Measurements from ENCODE around the gene PIP4K2A.

The PIP4K2A gene

GRCh38 chr10:22494007-22494406, 220.4 kb downstream of the PIP4K2A start:
- H3K9ac ChIP-seq (ENCODE audit: low read length): no peak overlapping the region
- H3K4me1 ChIP-seq (ENCODE audit: insufficient read depth, low read length): no peaks in the 10 kb centered on the region
- H3K27ac ChIP-seq (ENCODE audit: low read depth, low read length): no peak overlapping the region
- H3K9me3 ChIP-seq (ENCODE audit: low read length): no peaks in the 10 kb centered on the region
- H3K4me3 ChIP-seq (ENCODE audit: low read depth in 1 of 2, low read length in 2 of 2): no peak overlapping the region
- no peaks in the 10 kb centered on the region for H3K36me3 ChIP-seq (ENCODE audit: insufficient read depth, low read length)
- H3K27me3 ChIP-seq (ENCODE audit: control insufficient read depth in 1 of 2, insufficient read depth in 2 of 2, low read length in 2 of 2): no peaks in the 10 kb centered on the region

GRCh38 chr10:22491931-22492615, 222.3 kb downstream of the PIP4K2A start:
- Histone ChIP-seq H3K36me3 (ENCODE audit: insufficient read depth, low read length) (no peaks in the 10 kb centered on the region), H3K9me3 (ENCODE audit: low read length) (no peaks in the 10 kb centered on the region), H3K27me3 (ENCODE audit: control insufficient read depth in 1 of 2, insufficient read depth in 2 of 2, low read length in 2 of 2) (no peaks in the 10 kb centered on the region), H3K27ac (ENCODE audit: low read depth, low read length) (no peak overlapping the region), H3K4me3 (ENCODE audit: low read depth in 1 of 2, low read length in 2 of 2) (no peak overlapping the region), H3K9ac (ENCODE audit: low read length) (no peak overlapping the region), H3K4me1 (ENCODE audit: insufficient read depth, low read length) (no peaks in the 10 kb centered on the region)

DNA sequence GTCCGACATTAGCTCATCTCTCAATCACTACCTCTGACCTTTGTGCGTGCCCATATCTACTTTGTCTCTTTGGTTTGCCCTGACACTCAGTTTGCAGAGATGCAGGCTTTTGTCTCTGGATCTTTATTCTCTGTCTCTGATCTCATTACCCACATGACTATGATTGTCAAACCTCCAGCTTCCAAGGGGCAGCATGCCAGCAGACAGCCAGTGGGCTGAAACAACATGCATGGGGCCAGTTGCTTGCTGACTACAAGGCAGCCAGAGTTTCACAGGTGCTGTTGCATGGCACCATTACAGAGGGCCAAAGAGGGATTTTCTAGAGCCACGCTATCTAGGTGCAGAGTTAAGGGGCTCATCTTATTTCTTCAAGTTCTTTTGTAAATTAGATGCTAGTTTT, 222.9 kb downstream of the PIP4K2A start:
- no peak overlapping the region for H3K4me3 ChIP-seq (ENCODE audit: low read depth in 1 of 2, low read length in 2 of 2)
- no peaks in the 10 kb centered on the region for H3K9me3 ChIP-seq (ENCODE audit: low read length)
- H3K9ac ChIP-seq (ENCODE audit: low read length): no peak overlapping the region
- no peaks in the 10 kb centered on the region for H3K4me1 ChIP-seq (ENCODE audit: insufficient read depth, low read length)
- no peak overlapping the region for H3K27ac ChIP-seq (ENCODE audit: low read depth, low read length)
- H3K36me3 ChIP-seq (ENCODE audit: insufficient read depth, low read length): no peaks in the 10 kb centered on the region
- H3K27me3 ChIP-seq (ENCODE audit: control insufficient read depth in 1 of 2, insufficient read depth in 2 of 2, low read length in 2 of 2): no peaks in the 10 kb centered on the region

GRCh38 chr10:22489975-22490374, 224.4 kb downstream of the PIP4K2A start:
- H3K9ac ChIP-seq (ENCODE audit: low read length): no peak overlapping the region
- no peak overlapping the region for H3K27ac ChIP-seq (ENCODE audit: low read depth, low read length)
- H3K36me3 ChIP-seq (ENCODE audit: insufficient read depth, low read length): no peaks in the 10 kb centered on the region
- H3K9me3 ChIP-seq (ENCODE audit: low read length): no peaks in the 10 kb centered on the region
- no peaks in the 10 kb centered on the region for H3K27me3 ChIP-seq (ENCODE audit: control insufficient read depth in 1 of 2, insufficient read depth in 2 of 2, low read length in 2 of 2)
- no peaks in the 10 kb centered on the region for H3K4me1 ChIP-seq (ENCODE audit: insufficient read depth, low read length)
- H3K4me3 ChIP-seq (ENCODE audit: low read depth in 1 of 2, low read length in 2 of 2): no peak overlapping the region

GRCh38 chr10:22489467-22489866, 224.9 kb downstream of the PIP4K2A start:
- H3K36me3 ChIP-seq (ENCODE audit: insufficient read depth, low read length): no peaks in the 10 kb centered on the region
- no peak overlapping the region for H3K4me3 ChIP-seq (ENCODE audit: low read depth in 1 of 2, low read length in 2 of 2)
- no peaks in the 10 kb centered on the region for H3K4me1 ChIP-seq (ENCODE audit: insufficient read depth, low read length)
- H3K9ac ChIP-seq (ENCODE audit: low read length): no peak overlapping the region
- H3K27ac ChIP-seq (ENCODE audit: low read depth, low read length): no peak overlapping the region
- H3K27me3 ChIP-seq (ENCODE audit: control insufficient read depth in 1 of 2, insufficient read depth in 2 of 2, low read length in 2 of 2): no peaks in the 10 kb centered on the region
- no peaks in the 10 kb centered on the region for H3K9me3 ChIP-seq (ENCODE audit: low read length)

GRCh38 chr10:22486431-22486830, 227.9 kb downstream of the PIP4K2A start:
- H3K27me3 ChIP-seq (ENCODE audit: control insufficient read depth in 1 of 2, insufficient read depth in 2 of 2, low read length in 2 of 2): no peaks in the 10 kb centered on the region
- no peak overlapping the region for H3K9ac ChIP-seq (ENCODE audit: low read length)
- H3K9me3 ChIP-seq (ENCODE audit: low read length): no peaks in the 10 kb centered on the region
- no peaks in the 10 kb centered on the region for H3K36me3 ChIP-seq (ENCODE audit: insufficient read depth, low read length)
- H3K4me1 ChIP-seq (ENCODE audit: insufficient read depth, low read length): no peaks in the 10 kb centered on the region
- no peak overlapping the region for H3K4me3 ChIP-seq (ENCODE audit: low read depth in 1 of 2, low read length in 2 of 2)
- H3K27ac ChIP-seq (ENCODE audit: low read depth, low read length): no peak overlapping the region
